ENCODE measurements around the gene CHCHD1. TPM values are rescaled to one million over a fixed set of nuclear protein-coding genes. Genes with fewer than 3 reads are reported as not detected.

The CHCHD1 gene
- total RNA-seq, 1 experiment from 2014 or later: 36.6 TPM

DNA sequence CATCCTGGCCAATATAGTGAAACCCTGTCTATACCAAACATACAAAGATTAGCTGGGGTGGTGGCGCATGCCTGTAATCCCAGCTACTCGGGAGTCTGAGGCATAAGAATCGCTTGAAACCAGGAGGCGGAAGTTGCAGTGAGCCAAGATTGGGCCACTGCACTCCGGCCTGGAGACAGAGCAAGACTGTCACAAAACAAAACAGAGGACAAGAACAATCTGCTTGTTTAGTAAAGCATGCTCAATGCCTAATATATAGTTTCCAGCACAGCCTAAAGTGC is 39.5 kb upstream of the CHCHD1 start (continued):
- TF ChIP-seq, protein P1, sequence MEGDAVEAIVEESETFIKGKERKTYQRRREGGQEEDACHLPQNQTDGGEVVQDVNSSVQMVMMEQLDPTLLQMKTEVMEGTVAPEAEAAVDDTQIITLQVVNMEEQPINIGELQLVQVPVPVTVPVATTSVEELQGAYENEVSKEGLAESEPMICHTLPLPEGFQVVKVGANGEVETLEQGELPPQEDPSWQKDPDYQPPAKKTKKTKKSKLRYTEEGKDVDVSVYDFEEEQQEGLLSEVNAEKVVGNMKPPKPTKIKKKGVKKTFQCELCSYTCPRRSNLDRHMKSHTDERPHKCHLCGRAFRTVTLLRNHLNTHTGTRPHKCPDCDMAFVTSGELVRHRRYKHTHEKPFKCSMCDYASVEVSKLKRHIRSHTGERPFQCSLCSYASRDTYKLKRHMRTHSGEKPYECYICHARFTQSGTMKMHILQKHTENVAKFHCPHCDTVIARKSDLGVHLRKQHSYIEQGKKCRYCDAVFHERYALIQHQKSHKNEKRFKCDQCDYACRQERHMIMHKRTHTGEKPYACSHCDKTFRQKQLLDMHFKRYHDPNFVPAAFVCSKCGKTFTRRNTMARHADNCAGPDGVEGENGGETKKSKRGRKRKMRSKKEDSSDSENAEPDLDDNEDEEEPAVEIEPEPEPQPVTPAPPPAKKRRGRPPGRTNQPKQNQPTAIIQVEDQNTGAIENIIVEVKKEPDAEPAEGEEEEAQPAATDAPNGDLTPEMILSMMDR (IDR thresholded peaks at IDR 0.05 in 2 of 3, conservative IDR thresholded peaks at IDR 0.05 in 1 of 3; ENCODE audit: borderline replicate concordance in 1 of 3, insufficient read depth in 1 of 3, low read depth in 2 of 3, low read length in 2 of 3): no peak

DNA sequence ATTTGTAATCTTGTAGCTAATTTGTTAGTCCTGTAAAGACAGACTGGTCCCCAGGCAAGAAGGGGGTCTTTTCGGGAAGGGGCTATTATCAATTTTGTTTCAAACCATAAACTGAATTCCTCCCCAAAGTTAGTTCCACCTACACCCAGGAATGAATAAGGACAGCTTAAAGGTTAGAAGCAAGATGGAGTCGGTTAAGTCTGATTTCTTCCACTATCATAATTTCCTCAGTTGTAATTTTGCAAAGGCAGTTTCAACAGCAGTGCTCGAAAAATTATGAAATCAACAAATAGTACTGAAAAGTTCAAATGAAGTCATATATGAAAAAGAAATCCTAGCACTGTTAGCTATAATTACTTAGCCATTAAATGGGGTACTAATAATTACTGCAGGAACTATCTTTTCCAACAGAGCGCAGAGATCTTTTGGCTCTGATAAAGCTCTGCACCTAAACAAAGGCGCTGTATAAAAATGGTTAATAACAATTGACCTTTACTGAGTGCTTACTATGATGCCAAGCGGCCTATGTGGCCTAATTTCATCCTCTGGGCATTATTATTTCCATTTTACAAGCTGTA is 38.4 kb upstream of the CHCHD1 start:
- BruUV-seq (replicated peaks): TSS peak; percentile 96
- no peak overlapping the region for H2AFZ ChIP-seq (ENCODE audit: low read depth, low read length, poor library complexity, severe bottlenecking)
- H3K4me3 ChIP-seq (replicated peaks in 1 of 2; ENCODE audit: low read depth in 1 of 2, low read length in 2 of 2): peak overlapping the region; percentile 84 to 98
- H3K4me1 ChIP-seq (ENCODE audit: control insufficient read depth in 1 of 2, insufficient read depth in 2 of 2, low read length in 2 of 2): peaks cover 2 to 22% of the 10 kb centered on the region in 2 experiments; a peak in 3 of 4 replicates
- H3K27me3 ChIP-seq (ENCODE audit: insufficient read depth, low read length): no peaks in the 10 kb centered on the region
- intact Hi-C loops (cut with micrococcal nuclease): no loop called here
- ChIA-PET CTCF (interaction anchor here (1.4 kb wide), 1 partner anchor 29 kb away, joined by 3 read pairs; a partner anchor contains a TSS), POLR2A (interaction anchor here (0.7 to 3.6 kb wide), 4 partner anchors 10 to 29 kb away, joined by 3 to 36 read pairs (median 6); a partner anchor contains a TSS), RAD21 (ENCODE audit: low non-redundant PET in 1 of 2, low total read pairs in 2 of 2, uncharacterized antibody in 2 of 2, unreplicated experiment in 2 of 2) (no interaction called here)
- no peaks in the 10 kb centered on the region for H4K20me1 ChIP-seq (ENCODE audit: insufficient read depth)
- H3K9ac ChIP-seq (ENCODE audit: low read length): peak overlapping the region; percentile 91
- H3K27ac ChIP-seq (ENCODE audit: low read depth, low read length): peak overlapping the region; percentile 79
- H3K4me2 ChIP-seq (ENCODE audit: low read length): peak overlapping the region; percentile 86
- H3K9me2 ChIP-seq (ENCODE audit: insufficient read depth): no peaks in the 10 kb centered on the region
- H3K36me3 ChIP-seq (ENCODE audit: control insufficient read depth in 1 of 2, insufficient read depth in 2 of 2, low read length in 2 of 2): 0 out of 4 replicates have a peak, but pooled peaks cover 0 to 5% of the 10 kb centered on the region in 2 experiments
- ATAC-seq (no peak; the same call in 1 of the 2 replicates), DNase-seq (ENCODE audit: low read depth, low spot score) (no peak)
- H3K79me2 ChIP-seq (ENCODE audit: insufficient read depth, low read length): peaks cover 57% of the 10 kb centered on the region
- no peaks in the 10 kb centered on the region for H3K9me3 ChIP-seq (ENCODE audit: control insufficient read depth in 1 of 2, insufficient read depth in 1 of 2, low read depth in 1 of 2, low read length in 2 of 2)
- no peak for TF ChIP-seq SIN3A (IDR thresholded peaks at IDR 0.05; ENCODE audit: low read depth)
- TF ChIP-seq SP1 (IDR thresholded peaks at IDR 0.05; ENCODE audit: low read depth): no peak
- no peak for TF ChIP-seq CEBPB (IDR thresholded peaks at IDR 0.05; ENCODE audit: low read depth)
- TF ChIP-seq POLR2AphosphoS5 (IDR thresholded peaks at IDR 0.05; ENCODE audit: low read depth, low read length): no peak
- no peak for TF ChIP-seq TCF7L2 (IDR thresholded peaks at IDR 0.05; ENCODE audit: borderline replicate concordance, extremely low read depth, insufficient read depth, insufficient read length)
- TF ChIP-seq YY1 (IDR thresholded peaks at IDR 0.05; ENCODE audit: extremely low read depth, insufficient replicate concordance, low read depth, low read length): no peak
- TF ChIP-seq POLR2A (IDR thresholded peaks at IDR 0.05; ENCODE audit: borderline replicate concordance, extremely low read depth, insufficient read depth, insufficient read length): no peak
- TF ChIP-seq EZH2 (IDR thresholded peaks at IDR 0.05): no peak
- TF ChIP-seq JUND (IDR thresholded peaks at IDR 0.05): no peak
- TF ChIP-seq, protein P2, sequence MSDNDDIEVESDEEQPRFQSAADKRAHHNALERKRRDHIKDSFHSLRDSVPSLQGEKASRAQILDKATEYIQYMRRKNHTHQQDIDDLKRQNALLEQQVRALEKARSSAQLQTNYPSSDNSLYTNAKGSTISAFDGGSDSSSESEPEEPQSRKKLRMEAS (IDR thresholded peaks at IDR 0.05): no peak
- no peak for TF ChIP-seq ELF1 (IDR thresholded peaks at IDR 0.05; ENCODE audit: borderline replicate concordance, low read depth)
- no peak for TF ChIP-seq SRF (IDR thresholded peaks at IDR 0.05; ENCODE audit: low read depth)
- TF ChIP-seq, protein P3, sequence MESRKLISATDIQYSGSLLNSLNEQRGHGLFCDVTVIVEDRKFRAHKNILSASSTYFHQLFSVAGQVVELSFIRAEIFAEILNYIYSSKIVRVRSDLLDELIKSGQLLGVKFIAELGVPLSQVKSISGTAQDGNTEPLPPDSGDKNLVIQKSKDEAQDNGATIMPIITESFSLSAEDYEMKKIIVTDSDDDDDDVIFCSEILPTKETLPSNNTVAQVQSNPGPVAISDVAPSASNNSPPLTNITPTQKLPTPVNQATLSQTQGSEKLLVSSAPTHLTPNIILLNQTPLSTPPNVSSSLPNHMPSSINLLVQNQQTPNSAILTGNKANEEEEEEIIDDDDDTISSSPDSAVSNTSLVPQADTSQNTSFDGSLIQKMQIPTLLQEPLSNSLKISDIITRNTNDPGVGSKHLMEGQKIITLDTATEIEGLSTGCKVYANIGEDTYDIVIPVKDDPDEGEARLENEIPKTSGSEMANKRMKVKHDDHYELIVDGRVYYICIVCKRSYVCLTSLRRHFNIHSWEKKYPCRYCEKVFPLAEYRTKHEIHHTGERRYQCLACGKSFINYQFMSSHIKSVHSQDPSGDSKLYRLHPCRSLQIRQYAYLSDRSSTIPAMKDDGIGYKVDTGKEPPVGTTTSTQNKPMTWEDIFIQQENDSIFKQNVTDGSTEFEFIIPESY (IDR thresholded peaks at IDR 0.05; ENCODE audit: extremely low read depth, insufficient replicate concordance, low read length): no peak
- no peak for TF ChIP-seq RAD21 (IDR thresholded peaks at IDR 0.05; ENCODE audit: low read depth)
- TF ChIP-seq ZFX (IDR thresholded peaks at IDR 0.05): no peak
- TF ChIP-seq, protein P4, sequence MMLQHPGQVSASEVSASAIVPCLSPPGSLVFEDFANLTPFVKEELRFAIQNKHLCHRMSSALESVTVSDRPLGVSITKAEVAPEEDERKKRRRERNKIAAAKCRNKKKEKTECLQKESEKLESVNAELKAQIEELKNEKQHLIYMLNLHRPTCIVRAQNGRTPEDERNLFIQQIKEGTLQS (IDR thresholded peaks at IDR 0.05): no peak
- TF ChIP-seq ZNF274 (IDR thresholded peaks at IDR 0.05; ENCODE audit: low read depth, low read length): no peak
- TF ChIP-seq EGR1 (IDR thresholded peaks at IDR 0.05; ENCODE audit: low read depth): no peak
- TF ChIP-seq EZH2phosphoT487 (IDR thresholded peaks at IDR 0.05; ENCODE audit: borderline replicate concordance): no peak
